NCI-H1092 treated with DMSO at 0.1 percent for 48 hours (cell line): ENCODE results near the gene PFKFB4.

Experiments
- DNase-seq: peaks from one replicate; lab custom pipeline; 2025; lab: John Stamatoyannopoulos, UW

Gene PFKFB4

GRCh38 chr3:48556796-48557626, at the start of gene PFKFB4:
PFKFB4 (minus strand) TSS chr3:48556803; CDS start chr3:48556777, 26 bp downstream.
- peak; percentile 97 for DNase-seq

GRCh38 chr3:48601622-48601994, 45.0 kb upstream of the PFKFB4 start:
- no peak for DNase-seq

GRCh38 chr3:48600711-48601621, 44.4 kb upstream of the PFKFB4 start:
- DNase-seq: no peak

- no peak for DNase-seq
Observed at GRCh38 chr3:48599509-48600285, 43.1 kb upstream of the PFKFB4 start.

- DNase-seq: no peak
Observed at GRCh38 chr3:48599077-48599501, 42.5 kb upstream of the PFKFB4 start.

GRCh38 chr3:48598323-48599076, 41.9 kb upstream of the PFKFB4 start:
- no peak for DNase-seq

GRCh38 chr3:48597408-48597800, 40.8 kb upstream of the PFKFB4 start:
- DNase-seq: no peak

- no peak for DNase-seq
Observed at GRCh38 chr3:48596676-48597407, 40.2 kb upstream of the PFKFB4 start.

GRCh38 chr3:48596157-48596556, 39.6 kb upstream of the PFKFB4 start:
- DNase-seq: no peak

- DNase-seq: no peak
Observed at GRCh38 chr3:48595526-48596121, 39.0 kb upstream of the PFKFB4 start.

GRCh38 chr3:48595075-48595525, 38.5 kb upstream of the PFKFB4 start, which contains the start of gene COL7A1:
COL7A1 (minus strand) TSS chr3:48595329; CDS start chr3:48595159, 170 bp downstream.
- no peak for DNase-seq

GRCh38 chr3:48594417-48595049, 37.9 kb upstream of the PFKFB4 start:
- no peak for DNase-seq

GRCh38 chr3:48593337-48593736, 36.7 kb upstream of the PFKFB4 start:
- DNase-seq: no peak

GRCh38 chr3:48592519-48593087, 36.0 kb upstream of the PFKFB4 start:
- DNase-seq: no peak

- DNase-seq: no peak
Observed at GRCh38 chr3:48591886-48592518, 35.4 kb upstream of the PFKFB4 start.

- DNase-seq: no peak
Observed at GRCh38 chr3:48591436-48591835, 34.8 kb upstream of the PFKFB4 start.

- no peak for DNase-seq
Observed at GRCh38 chr3:48588230-48588629, 31.6 kb upstream of the PFKFB4 start.

- no peak for DNase-seq
Observed at GRCh38 chr3:48587686-48588085, 31.1 kb upstream of the PFKFB4 start.

- no peak for DNase-seq
Observed at GRCh38 chr3:48585411-48585810, 28.8 kb upstream of the PFKFB4 start.
